Measurements from ENCODE around the gene ZNF536. TPM values are rescaled to one million over a fixed set of nuclear protein-coding genes. Genes with fewer than 3 reads are reported as not detected.

The ZNF536 gene
- total and polyA plus RNA-seq, 10 of the 15 experiments (the other 5 are each of a cell fraction or from before 2014, with no cell fraction given), result not detected

- no peak for DNase-seq (ENCODE audit: low read depth, low spot score)
- SMC1A ChIA-PET (ENCODE audit: uncharacterized antibody, unreplicated experiment), result no interaction called here
- intact Hi-C loops (cut with micrococcal nuclease; ENCODE audit: unreplicated experiment) (no loop called here), in situ Hi-C loops (cut with MboI) (no loop called here)
- H3K27me3 ChIP-seq (replicated peaks in 1 of 2; ENCODE audit: control insufficient read depth in 2 of 2, insufficient read depth in 2 of 2, low read length in 1 of 2), result peaks cover 0 to 5% of the 10 kb centered on the region in 2 experiments; a peak in 1 of 4 replicates
- no peak overlapping the region for H2AFZ ChIP-seq (ENCODE audit: control insufficient read depth, low read depth, low read length)
- H3K36me3 ChIP-seq (ENCODE audit: control insufficient read depth in 2 of 2, insufficient read depth in 2 of 2, low read length in 1 of 2), result no peaks in the 10 kb centered on the region
- POLR2A ChIA-PET, result no interaction called here
- RAD21 ChIA-PET (ENCODE audit: unreplicated experiment), result no interaction called here
- CTCF ChIA-PET, result no interaction called here
- H4K20me1 ChIP-seq (ENCODE audit: control insufficient read depth, insufficient read depth), result no peaks in the 10 kb centered on the region
- no peak for FAIRE-seq
- no TSS peak for BruUV-seq (replicated peaks)
- H3K4me1 ChIP-seq (ENCODE audit: control insufficient read depth, insufficient read depth, low read length), result no peaks in the 10 kb centered on the region
- no peaks in the 10 kb centered on the region for H3K9me3 ChIP-seq (replicated peaks; ENCODE audit: control insufficient read depth, insufficient read depth, low read length)
- H3K9ac ChIP-seq (ENCODE audit: control insufficient read depth, insufficient read depth, low read length), result no peak overlapping the region
- 13% methylated on average over 11 of the region's 11 CpGs for WGBS (ENCODE audit: insufficient coverage, insufficient replicate concordance, low lambda C conversion rate, missing lambda C conversion rate)
- no peak for ATAC-seq
- H3K4me2 ChIP-seq (ENCODE audit: control insufficient read depth, insufficient read depth), result no peak overlapping the region
- TF ChIP-seq MYB (IDR thresholded peaks at IDR 0.05; ENCODE audit: borderline replicate concordance, low read depth, low read length), result no peak
- no peak for TF ChIP-seq SP1 (IDR thresholded peaks at IDR 0.05; ENCODE audit: low read depth, low read length)
- TF ChIP-seq STAT1 (conservative IDR thresholded peaks at IDR 0.05), result no peak
- TF ChIP-seq HSF1 (IDR thresholded peaks at IDR 0.05; ENCODE audit: low read depth, low read length), result no peak
- no peak for TF ChIP-seq IRF3 (IDR thresholded peaks at IDR 0.05)
- no peak for TF ChIP-seq RELB (IDR thresholded peaks at IDR 0.05; ENCODE audit: low read depth)
- TF ChIP-seq GABPA (IDR thresholded peaks at IDR 0.05; ENCODE audit: low read depth), result no peak
- no peak for TF ChIP-seq MEF2A (IDR thresholded peaks at IDR 0.05; ENCODE audit: insufficient read depth, low read depth, low read length)
- TF ChIP-seq ZNF207 (IDR thresholded peaks at IDR 0.05; ENCODE audit: borderline replicate concordance), result no peak
- TF ChIP-seq TARDBP (IDR thresholded peaks at IDR 0.05; ENCODE audit: borderline replicate concordance), result no peak
- TF ChIP-seq PRDM15 (CRISPR knock-in tag; IDR thresholded peaks at IDR 0.05), result no peak
- no peak for TF ChIP-seq FOXM1 (IDR thresholded peaks at IDR 0.05; ENCODE audit: low read depth, low read length)
- TF ChIP-seq BCL3 (IDR thresholded peaks at IDR 0.05; ENCODE audit: borderline replicate concordance, insufficient read depth, low read depth, low read length, poor library complexity, severe bottlenecking), result no peak
- TF ChIP-seq HCFC1 (IDR thresholded peaks at IDR 0.05; ENCODE audit: low read length), result no peak
- TF ChIP-seq JUNB (IDR thresholded peaks at IDR 0.05), result no peak
- no peaks in the 10 kb centered on the region for H3K79me2 ChIP-seq (ENCODE audit: control insufficient read depth, insufficient read depth, low read length)
- H3K27ac ChIP-seq (ENCODE audit: control insufficient read depth, insufficient read depth), result no peak overlapping the region
- H3K4me3 ChIP-seq, result no peak overlapping the region
Observed at GRCh38 chr19:30356951-30357579, 15.1 kb upstream of the ZNF536 start.
